ENCODE data around the gene SRBD1.

SRBD1 gene

DNA sequence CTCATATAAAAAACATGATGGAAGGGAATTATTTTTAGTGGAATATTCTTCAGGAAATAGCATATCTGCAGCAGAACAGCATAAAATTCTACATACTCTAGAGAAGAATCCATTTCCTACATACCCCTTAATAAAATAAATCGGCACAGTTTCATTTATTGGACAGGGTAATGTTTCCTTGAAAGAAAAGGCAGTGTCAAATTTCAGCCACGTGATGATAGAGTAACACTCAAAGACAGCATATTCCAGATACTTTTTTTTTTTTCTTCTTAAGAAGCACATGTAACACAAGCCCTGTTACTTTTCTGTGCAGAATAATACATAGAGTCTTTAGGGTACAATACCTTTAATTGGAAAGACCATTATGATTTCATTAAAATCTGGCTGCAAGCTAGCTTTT, 204.4 kb downstream of the SRBD1 start:
- peak; percentile 21 for DNase-seq

DNA sequence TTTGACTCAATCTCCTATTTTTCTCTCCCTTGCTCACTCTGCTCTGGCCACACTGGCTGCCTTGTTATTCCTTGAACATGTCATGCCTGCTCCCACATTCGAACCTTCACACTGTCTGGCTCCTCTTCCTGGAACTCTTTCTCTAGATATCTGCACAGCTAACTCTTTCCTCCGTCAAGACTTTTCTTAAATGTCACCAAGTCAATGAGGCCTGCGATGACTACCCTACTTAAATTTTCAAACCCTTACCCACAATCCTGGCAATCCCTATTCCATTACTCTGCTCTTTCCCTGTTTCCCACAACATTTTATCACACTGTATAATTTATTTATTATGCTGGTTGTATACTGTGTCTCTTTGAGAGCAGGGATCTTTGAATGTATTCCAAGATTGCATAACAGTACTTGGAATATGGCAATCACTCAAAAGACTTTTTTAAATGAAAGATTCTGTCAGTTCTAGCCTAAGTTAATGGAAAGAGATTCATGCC, 206.2 kb downstream of the SRBD1 start:
- peak; percentile 59 for DNase-seq

DNA sequence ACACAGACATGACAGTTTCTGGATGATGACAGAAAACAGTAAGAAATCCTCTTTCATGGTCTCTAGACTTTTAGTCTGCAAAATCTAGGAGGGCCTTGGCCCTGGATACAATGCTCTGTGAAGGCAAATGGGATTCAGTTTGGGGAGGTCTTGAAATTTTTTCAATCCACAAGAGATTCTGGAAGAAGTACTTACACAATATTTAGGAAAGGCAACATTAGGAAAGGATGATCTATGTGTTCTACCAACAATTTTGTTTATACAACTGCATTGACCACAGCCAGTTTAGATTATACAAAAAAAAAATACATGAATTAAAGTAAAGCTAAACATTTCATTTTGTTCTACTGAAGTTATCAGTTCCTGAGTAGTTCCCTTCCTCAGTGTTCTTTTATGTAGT, 208.0 kb downstream of the SRBD1 start:
- DNase-seq: no peak

DNA sequence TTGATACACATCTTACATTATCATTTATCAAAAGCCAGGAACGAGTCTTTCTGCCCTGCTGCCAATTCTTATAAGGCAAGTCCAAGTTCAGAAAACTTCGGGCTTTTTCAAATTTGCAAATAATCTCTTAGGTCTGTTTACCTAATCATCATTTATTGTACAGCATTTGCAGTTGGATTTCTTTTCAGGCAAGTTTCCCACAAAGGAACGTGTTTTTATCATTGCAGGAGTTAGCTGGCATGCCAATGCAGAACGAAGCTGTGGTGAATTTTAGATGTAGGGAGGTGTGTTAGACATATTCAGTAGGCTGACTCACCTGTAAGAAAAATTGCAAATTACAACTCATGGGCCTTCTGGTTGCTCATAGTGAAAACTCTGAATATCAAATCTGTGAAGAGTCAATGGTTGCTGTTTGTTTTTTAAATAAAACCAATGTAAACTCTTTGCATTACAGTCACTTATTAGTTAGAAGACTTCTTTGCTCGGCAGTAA, 209.6 kb downstream of the SRBD1 start:
- no peak for DNase-seq

DNA sequence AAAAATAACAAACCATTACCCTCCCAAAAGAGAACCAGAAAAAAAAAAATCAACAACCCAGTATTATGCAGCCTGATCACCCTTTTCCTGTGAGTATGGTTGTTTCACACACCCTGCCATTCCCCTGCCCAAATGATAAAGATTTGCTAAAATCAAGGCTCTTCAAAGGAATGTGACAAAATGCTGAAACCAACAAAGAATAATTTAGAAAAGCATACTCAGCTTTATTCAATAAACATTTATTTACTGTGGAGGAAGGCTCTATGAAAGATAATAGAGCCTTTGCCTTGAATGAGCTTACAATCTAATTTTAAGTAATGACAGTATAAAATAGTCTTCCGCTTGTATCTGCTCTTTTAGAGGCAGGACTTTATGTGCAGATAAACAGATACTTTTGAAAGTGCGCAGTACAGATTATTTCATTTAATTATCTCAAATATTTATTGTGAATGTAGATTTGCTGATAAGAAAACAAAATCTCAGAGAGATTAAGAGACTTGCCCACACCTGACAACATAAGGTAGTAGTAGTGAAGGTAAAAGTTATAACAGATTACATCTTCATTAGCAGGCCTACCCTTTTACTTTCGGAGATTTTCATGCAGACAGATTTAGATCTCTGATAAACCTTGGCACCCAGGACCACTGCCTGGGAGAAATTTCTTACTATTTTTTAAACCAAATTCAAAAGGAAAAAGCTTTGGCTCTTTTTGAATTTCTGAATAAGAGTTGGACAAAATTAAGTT, 211.9 kb downstream of the SRBD1 start:
- DNase-seq: no peak

DNA sequence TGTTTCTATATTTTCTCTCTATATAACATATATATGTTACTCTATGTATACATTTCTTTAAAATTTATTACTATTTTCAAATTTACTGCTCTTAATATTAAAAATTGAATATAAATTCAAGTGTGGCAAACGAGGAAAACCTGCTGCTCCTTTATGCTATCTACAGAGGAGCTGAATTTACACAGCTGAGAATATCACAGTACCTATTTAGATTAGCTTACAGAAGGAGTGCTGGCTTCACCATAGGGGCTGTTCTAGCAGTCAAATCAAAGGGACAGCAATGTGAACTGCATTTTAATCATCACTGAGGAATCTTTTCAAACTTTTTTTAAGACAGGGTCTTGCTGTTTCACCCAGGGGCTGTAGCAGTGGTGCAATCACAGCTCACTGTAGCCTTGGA, 213.8 kb downstream of the SRBD1 start:
- no peak for DNase-seq

DNA sequence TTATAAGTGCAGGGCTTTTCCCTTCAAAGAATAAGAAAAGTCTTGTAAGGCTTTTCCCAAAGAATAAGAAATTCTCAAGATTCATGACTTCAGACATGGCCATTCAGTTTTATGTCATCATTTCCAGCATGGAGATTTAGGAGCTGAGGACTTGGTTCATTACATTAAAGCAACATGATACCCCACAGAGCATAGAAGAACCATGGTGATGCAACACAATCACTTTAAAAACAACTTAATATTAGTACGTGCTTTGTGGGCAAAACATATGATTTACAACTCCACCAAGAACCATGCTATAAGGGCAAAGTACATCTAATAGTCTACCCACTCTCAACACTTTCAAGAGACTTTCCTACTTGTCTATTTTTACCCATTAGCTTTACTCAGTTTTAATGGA, 214.4 kb downstream of the SRBD1 start:
- no peak for DNase-seq

DNA sequence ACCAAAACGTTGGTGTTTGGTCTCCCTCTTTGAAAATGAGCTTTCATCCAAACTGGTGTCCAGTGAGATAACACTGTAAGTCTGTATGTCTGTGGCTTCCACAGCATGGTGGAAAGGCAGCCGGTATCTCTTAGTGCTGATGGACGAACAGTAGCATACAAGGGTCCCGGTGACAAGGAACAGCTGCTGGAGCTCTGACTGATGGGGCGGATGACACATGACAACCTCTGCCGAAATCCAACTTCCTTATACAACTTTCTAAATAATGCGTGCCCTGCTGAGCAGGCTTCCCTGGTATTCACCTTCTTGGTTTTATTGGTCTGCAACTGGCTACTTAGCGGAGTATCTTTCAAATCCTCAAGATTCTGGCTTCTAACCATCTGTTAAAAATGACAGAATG, 216.2 kb downstream of the SRBD1 start:
- no peak for DNase-seq

DNA sequence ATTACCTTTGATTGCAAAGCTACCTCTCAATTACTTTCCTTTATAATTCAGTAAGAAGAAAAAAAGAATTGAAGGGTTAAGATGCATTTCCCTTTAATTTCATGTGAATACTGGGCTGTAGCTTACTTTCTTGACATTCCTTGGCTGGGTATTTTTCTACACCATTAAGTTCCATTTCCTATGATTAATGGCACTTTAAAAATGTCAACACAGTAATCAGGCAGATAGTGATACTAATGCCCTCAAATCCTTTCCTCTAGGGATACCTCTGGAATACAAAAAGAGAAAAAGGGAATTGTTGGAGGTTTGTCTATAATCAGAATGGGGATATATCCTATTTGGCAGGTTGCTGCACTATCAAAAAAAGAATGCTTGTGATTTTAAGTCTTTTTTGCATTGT, 216.9 kb downstream of the SRBD1 start:
- peak; percentile 18 for DNase-seq

DNA sequence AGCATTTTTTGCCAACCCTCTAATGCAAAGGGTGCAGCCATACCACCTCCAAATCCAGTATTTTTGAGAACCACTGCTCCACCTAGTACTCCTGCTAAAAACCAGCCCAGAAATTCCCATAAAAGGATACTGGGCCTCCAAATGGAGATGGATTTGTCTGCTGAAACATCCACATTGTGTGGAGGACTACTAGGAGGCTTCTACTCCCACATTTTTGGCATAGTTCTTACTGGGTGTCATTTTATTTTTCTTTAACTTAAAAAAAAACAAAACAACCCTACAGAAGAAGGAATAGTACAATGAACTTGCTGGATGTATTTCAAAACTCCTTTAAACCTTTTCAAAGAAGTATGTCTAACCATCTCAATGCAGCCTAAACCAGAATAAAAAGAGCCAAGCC, 219.2 kb downstream of the SRBD1 start:
- peak; percentile 66 for DNase-seq

DNA sequence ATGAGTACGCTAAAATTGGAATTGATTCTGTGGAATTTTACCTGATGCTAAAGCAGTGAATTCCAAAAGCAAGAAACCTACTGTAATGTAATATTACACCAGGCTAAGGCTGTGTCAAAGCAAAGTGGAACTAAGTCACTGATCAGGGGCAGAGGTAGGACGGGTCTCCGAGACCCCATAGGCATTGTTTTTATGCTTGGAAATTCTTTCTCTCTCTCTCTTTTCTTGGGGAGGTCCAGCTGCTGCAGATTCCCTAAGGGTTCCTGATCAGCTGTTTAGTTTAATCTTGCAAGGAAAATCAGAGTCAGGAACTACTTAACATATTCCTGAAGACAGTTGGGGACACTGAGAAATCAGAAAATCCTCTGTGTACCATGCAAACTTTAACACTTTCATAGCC, 220.2 kb downstream of the SRBD1 start:
- DNase-seq: no peak

DNA sequence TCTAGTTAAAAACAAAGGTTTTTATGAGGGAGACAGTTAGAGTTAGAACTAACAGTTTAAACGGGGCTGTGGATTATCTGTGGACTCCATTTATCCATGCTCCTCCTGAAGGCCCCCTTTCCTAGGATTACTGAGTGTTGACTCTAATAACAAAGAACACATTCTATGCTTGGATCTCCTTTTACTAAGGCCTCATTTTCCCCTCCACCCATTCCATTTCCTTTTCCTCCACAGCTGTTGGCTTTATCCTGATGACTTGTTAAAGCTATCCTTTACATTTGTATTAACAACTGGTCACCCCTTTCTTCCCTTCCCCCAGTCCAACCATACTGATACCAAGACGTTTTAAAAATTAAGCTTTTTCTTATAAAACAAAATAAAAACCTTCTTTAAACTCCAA, 220.6 kb downstream of the SRBD1 start:
- DNase-seq: no peak

DNA sequence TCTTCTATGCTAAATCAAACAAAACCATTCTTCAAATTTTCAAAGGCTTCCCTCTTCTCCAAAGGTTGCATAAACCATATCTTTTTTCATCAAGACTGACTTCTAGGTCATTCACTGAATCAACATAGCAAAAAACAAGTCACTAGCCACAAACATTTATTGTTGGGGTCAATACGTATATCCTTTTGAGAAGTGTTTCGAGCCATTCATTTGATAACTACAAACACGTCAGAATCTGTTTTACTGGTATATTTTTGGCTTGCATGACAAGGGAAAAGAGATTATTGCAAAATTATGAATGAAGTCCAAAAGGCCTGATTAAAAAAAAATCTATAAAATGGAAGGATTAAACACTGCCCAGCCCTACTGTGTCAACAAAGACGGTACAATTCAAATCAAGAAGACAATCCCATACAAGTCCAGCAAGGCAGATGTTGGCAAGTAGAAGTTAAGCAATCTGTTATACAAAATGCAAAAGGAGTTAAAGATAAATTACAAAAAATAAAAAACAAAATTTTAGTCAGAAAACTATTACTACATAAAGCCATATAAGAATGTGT, 222.4 kb downstream of the SRBD1 start:
- DNase-seq: no peak

DNA sequence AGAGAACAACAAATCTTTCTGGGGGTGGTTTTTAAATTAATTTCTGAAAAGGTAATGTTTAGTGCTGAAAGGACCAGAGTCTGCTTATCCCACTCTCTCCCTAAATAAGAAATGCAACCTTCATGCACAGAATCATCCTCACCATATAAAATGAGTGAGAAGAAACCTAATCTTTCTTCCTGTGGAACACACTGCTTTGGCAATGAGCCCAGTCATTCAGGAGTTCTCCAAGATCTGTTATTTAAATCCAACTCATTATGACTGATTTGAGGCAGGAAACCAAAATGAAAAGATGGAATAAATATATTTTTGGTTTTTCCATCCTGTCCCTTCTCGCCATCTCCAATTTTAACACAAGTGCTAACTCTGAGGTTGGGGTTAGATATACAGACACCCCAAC, 228.3 kb downstream of the SRBD1 start:
- peak; percentile 52 for DNase-seq

DNA sequence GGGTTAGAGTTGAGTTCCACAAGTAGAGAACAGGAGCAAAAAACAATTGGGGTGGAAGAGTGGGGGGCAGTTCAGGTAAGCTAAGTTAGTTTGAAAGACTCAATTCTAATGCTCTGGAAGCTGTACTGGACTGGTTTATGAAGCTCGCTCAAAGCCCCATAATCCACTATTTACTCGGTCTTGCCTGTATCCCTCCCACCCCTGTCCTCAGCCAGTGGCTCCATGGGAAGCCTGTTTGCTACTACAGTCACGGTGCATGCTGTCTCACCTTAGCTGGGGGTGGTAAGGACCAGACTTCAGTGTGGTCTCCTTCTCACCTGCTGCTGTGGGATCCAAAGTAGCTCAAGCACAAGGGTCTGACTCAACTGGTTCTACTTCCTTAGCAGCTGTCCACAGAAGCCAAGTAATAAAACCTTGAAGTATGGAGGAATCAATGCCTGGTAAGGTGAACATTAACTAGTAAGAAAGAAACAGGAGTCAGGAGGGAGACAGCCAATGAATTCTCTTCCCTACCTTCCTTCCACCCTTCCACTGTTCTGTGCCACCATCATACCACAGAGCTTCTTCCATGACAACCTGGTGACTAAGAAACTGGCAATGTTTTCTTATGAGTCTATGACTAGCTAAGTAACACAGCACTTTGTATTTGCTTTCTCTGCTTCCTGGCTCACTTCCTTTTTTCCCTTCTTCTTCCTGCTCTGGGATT, 230.8 kb downstream of the SRBD1 start:
- peak; percentile 56 for DNase-seq

DNA sequence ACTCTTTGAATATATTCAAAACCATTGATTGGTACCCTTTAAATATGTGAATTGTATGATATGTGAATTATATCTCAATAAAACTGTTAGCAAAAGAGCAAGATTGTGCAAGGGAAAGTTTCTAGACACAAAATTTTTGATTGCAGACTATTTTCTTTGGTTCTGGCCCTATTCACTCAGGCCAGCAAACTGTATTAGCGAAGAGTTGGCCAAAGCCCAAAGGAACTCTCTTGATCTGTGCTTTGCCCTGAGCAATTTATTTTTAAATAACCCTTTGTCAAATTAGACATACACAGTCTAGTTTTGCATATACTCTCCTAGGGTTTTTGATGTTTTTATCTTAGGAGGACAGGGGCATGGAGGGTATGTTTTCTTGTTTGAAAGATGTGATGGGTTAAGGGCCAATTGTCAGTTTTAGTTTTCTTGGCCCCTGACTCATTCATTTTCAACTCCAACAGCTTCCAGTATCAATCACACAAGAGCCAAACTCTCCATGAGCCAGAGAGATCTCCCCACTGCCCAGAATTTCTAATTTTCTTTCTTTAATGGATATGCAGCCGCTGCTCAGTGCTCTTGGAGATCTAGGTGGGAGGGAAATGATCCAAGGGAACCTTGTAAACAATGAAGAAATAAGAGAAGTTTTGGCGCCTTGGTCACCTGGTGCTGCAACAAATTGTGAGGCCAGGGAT, 231.5 kb downstream of the SRBD1 start:
- no peak for DNase-seq

DNA sequence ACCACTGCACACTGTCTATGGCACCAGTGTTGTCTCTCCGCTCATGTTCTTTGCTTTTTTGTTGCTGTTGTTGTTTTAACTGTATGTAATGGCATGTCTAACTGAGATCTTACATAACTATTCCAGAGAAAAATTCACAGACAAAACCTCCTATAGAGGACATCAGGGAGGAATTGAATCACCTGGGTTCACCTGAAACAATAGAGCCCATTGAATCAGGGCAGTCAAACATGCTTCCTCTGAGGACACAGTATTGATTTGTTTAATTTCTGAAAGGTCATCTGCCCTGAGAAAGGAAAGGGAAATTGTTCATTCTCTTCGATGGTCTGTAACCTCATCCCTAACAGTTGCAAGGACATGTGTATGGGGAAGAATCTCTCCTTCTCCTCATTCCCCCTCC, 237.5 kb downstream of the SRBD1 start:
- DNase-seq: no peak

DNA sequence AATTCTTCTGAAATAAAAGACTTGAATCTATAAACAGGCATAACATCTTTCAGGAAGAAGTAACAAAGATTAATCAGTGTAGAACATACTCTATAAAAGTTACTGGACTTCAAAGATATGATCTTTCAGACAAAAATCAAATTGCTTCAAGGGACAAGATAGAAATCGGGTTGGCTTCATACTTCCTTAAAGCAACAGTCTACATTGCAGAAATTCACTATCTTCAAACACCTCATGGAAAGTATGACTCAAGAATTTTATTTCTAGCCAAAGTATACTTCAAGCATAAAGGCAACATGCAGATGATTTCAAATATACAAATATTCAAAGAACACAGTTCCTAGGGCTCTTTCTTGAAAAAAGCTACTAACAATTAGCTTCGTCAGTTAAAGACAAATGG, 240.7 kb downstream of the SRBD1 start:
- peak; percentile 17 for DNase-seq

DNA sequence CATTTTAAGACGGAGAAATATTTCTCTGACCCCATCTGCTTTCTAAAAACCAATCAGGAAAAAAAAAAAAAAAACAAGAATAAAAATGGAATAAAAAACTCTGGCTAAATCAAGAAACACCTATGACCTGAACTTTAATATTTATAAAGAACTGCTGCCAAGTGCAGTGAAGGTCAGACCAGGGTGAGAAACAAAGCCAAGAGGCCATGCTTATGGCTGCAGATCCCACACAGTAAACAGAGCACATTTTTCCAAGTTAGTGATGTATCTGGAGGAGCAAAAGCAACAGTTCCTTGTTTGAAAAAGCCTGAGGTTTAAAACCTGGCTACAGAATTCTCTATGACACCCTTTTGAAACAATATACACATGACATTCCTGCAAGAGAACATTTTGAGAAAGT, 242.3 kb downstream of the SRBD1 start:
- DNase-seq: no peak

DNA sequence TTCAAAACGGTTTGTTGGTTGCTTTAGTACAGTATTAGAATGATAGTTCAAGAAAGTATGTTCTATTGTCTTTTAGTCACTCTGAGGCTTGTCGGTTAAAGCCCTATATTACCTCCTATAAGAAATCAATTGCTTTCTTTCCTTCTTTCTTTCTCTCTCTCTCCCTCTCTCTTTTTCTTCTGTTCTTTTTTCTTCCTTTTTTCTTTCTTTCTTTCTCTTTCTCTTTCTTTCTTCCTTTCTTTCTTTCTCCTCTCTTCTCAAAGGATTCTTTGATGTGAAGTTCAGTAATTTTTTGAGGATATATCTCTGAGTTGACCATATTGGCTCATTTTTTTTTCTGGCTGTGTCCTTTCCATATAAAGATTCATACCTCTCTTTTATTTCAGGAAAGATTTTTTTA, 249.4 kb downstream of the SRBD1 start:
- DNase-seq: no peak

DNA sequence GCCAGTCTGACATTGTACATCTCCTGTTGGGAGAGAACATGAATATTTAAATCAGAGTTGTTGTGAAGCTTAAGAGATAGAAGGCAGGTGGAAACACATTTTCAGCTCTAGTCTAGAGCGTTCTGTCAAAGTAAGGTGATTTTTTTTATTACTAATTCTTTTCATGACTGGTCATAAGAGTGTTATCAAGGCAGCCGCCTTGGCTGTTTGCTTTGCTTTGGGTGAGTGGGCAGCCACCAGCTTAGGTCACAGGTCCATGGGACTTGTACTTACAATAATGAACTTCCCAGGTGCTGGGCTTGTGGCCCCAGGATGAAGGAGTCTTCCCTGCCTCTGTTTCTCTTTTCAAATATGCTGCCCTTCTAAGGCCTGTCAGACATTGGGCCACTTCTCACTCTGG, 256.3 kb downstream of the SRBD1 start:
- DNase-seq: no peak

DNA sequence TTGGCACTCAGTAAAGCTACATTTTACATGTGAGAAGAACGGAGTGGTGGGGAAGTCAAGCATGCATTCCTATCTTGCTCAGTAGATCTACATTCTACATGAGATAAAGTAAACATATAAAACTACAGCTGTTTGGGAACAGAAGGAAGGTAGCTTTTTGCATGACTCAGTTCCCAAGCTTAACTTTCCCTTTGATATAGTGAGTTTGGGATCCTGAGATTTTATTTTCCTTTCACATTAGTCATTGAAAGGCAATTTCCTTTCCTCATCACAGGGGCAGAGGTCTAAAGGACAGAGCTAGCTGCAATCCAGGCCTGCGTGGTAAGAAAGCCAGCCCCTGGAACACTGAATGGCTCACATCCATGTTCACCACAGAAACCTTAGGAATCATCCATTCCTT, 257.2 kb downstream of the SRBD1 start:
- DNase-seq: peak; percentile 92

DNA sequence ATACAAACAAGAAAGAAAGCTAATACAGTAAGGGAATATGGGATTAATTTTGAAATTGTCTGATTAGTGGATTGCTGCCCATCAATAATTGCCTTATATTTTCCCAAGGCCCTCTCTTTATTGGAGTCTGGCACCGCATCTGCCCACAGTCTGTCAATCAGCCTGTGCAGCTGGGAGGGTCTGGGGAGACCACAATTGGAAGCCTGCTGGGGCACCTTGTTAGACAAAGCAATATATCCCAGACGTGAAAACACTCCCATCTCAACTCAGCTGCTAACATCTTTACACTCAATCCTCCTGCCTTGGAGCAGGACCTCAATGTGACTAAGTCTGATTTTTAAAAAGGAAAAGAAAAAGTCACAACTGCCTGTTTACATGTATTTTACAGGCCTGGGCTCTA, 258.6 kb downstream of the SRBD1 start:
- no peak for DNase-seq

Data from fibroblast of skin of right biceps (primary cell).